GM23248 (cell line): ENCODE data around the gene RPS4Y1.

ENCODE experiments used
- EZH2 ChIP-seq: fragments of 200-600 bp; sonication (generic); IDR thresholded peaks from 2 replicates; pipeline ENCODE4 v1.6.1; 2018; ENCODE audit warnings: antibody characterized with exemption, mild to moderate bottlenecking; ENCODE audit not compliant: insufficient read depth, poor library complexity, severe bottlenecking
- EZH2phosphoT487 ChIP-seq: fragments of 200-600 bp; sonication (generic); IDR thresholded peaks from 2 replicates; pipeline ENCODE4 v1.6.1; 2018; ENCODE audit warnings: antibody characterized with exemption, moderate library complexity, mild to moderate bottlenecking, low read depth; ENCODE audit not compliant: insufficient read depth

- TF ChIP-seq EZH2, result no peak
- no peak for TF ChIP-seq EZH2phosphoT487
Observed at GRCh38 chrY:2846791-2847190, 5.4 kb downstream of the RPS4Y1 start.
